NCI-H1417 treated with DMSO at 0.1 percent for 48 hours (cell line): ENCODE measurements around the gene B4GALNT1.
"Not testable (repeated sequence)": the region's sequence is repeated elsewhere in the genome, so short reads cannot be mapped to it uniquely, and the experiment has no call there.

Experiments
- DNase-seq: peaks from one replicate; lab custom pipeline; 2025; lab: John Stamatoyannopoulos, UW

Gene B4GALNT1

DNA sequence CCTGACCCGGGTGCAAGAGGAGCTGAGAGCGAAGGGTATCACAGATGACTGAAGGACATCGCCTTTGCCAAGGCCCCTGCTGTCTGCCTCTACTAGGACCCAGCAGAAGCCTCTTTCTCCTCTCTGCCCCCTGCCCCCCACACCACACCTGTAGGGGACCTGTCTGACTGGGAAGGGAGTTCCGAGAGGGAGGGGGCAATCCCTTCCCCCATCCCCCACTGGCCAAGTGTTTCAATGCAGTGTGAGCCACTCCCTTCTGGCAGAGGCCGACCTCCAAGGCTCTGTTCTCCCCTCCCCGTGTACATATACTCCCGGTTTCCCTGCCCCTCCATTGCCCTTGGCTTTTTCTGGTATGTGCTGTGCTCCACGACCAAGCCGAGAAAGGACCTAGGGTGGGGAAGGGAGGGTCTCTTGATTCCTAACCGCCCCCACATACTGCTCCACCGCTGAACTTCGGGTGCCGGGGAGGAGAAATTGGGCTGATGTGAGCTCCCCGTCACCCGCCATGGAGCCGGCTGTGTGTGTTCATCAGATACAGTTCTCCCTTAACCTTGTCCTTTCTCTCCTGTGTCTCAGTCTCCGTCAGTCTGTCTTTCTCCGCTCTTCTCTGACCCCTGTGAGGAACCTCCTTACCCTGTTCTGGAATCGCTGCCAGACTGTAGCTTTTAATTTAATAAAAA is 23.8 kb downstream of the B4GALNT1 start:
- no peak for DNase-seq

DNA sequence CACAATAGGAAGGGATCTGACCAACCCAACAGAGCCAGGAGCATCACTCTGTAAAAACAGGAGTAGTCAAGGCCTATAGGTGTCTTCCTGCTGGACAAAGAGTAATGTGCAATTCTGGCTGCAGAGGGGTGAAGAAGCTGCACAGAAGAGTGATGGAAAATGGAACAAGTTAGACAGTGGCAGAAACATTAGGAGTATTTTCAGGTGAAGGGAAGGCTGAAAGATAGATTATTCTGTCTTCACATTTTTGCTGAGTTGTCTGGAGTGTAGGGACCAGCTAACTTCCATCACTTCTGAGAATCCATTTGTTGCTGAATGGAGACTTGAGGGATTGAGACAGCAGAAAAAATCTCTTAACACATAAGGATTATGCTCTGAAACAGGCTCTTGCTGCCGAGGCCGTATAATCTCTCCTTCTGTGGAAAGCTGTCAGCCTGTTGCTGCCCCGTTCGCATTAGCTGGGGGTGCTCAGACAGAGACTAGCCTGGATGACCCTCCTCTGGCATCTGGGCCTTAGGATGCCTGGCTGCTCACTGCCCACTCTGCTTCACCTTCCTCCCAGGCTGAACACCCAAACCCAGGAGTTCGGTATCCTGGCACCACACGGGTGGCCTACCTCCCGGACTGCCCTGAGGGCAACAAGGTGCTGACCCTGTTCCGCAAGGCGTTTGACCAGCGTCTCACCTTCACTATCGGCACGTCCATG is 24.9 kb downstream of the B4GALNT1 start:
- DNase-seq, result no peak

DNA sequence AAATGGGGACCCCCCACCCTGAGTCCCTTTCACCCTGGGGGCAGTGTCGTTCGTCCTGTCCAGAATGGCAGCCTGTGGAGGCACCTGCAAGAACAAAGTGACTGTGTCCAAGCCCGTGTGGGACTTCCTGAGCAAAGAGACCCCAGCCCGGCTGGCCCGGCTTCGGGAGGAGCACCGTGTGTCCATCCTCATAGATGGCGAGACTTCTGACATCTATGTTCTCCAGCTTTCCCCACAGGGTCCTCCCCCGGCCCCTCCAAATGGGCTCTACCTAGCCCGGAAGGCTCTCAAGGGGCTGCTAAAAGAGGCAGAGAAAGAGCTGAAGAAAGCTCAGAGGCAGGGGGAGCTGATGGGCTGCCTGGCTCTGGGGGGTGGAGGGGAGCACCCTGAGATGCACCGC is 26.2 kb downstream of the B4GALNT1 start:
- no peak for DNase-seq

DNA sequence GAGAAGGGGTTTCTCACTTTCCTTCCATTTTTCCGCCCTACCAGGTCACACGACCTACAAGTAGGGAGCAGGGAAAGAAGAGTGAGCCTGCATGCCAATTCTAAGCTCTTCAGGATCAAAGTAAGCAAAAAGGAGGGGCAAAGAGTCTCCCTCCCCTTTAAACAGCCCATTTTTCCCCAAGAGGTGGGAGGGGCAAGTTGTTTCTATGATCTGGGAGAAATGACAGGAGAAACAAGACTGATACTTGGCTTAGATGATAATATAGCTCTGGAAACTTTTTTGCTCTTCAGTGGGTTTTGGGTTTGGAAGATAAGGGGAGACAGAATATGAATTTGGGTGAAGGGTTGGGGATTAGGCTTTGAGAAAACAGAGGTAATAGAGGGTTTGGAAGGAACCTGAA is 26.6 kb downstream of the B4GALNT1 start:
- DNase-seq, result no peak

DNA sequence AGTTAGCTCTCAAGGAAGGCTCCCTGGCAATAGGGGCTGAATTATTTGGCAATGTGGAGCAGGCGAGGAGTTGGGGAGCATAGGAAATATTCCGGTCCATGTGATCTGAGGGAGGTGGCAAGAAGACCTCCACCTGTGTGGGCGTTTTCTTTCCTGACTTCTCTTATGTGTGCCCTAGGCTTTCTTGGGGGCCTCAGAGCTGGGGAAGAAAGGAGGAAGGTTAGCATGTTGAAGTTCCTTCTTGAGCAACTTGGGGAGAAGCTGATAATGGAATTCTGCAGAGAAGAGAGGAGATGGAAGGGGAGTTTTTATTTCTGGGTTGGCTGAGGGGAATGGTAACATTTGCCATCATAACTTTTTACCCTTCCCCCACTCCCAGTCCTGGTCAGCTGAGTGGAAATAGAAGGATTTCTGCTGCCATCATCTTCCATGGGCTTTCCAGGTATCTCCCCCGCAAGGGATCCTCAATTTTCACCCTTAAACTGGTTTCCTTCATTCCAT is 27.1 kb downstream of the B4GALNT1 start:
- DNase-seq, result no peak

DNA sequence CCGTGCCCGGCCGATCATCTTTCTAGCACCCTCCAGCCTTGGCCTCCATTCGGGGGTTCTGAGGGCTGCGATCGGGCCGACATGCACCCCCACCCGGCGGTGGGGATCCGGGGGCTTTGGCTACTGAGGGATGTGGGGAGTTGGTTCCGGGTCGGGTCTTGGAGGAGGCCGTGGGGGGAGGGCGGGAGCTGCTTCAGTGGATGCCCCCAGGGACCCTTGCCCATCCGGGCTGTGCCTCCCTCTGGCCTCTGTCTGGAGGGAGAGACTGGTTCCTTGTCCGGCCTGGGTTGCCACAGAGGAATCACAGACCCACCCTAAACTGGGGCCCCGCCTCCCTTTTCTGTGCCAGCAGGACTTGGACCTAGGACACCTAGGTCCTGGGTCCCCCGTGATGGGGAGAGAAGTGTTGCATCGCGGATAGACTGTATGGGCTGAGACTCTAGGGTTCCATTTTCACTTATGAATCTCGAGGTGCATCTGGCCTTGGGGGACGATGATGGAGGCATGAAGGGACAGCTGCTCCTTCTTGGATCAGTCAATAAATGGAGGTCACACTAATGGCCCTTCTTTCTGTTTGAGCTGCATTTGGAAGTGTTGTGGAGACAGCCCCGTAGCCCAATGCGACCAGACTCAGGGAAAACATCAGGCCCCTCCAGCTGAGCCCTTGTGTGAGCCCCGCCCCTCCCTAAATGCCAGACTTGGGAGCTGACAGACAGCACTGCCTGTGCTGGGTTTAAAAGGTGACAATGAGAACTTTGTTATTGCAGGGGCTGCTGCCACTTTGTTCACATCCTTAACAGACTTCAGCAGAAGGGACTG is 27.8 kb downstream of the B4GALNT1 start:
- DNase-seq, result no peak

DNA sequence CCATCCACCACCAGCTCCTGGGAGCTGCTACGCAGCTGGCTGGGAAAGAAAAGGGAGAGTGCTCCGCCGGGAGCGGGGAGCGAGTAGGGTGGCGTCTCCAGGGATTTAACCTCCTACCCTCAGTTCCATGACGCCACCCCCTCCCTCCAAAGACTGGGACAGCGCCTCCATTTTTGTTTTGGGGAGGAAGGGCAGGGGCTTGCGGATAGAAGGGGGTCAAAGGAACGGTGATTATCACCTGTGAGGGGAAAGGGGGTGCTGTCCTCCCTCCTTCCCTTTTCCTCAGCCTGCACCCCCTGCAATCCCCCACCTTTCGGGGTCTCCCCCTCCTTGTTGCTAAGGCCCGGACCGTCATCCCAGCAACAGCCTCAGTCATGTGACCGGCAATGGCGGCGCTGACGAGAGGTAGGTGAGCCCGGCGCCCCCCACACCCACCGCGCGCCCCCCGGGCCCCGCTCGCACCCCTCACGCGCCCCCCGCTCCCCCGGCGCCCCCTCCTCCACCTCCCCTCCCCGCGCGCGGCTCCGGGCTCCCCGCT is 28.5 kb downstream of the B4GALNT1 start, which contains the start of gene DTX3:
TSS of gene DTX3 (plus strand) at position 371 of the 538 bp plus-strand sequence. CDS start 1,694 bp downstream, outside the sequence.
- no peak for DNase-seq

DNA sequence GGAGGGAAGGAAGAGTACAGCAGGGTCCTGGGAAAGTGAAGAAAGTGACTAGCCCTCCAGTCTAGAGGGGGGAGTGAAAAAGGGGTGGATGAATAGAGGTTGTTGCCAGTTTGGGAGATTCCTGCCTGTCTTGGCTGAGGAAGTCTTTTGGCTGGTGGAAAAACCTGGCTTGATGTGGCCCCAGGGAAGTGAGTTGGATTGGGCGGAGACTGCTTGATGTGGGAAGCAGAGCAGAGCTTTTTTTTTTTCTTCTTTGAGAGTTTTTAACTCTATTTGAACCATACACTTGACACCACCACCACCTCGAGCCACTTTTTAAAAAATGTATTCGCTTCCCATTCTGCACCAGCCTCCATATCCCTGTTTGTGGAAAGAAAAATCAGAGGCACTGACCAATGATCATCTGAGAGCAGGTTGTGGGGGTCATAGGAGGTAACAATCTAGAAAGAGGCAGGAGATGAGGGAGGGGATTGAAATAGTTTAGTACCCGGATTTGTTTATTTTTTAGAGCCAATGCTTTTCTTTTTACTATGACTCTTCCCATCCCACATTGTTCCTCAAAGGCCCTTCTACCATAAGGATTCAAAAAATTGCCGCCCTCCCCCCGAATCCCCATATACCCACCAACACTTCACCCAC is 29.1 kb downstream of the B4GALNT1 start:
- DNase-seq, result no peak

DNA sequence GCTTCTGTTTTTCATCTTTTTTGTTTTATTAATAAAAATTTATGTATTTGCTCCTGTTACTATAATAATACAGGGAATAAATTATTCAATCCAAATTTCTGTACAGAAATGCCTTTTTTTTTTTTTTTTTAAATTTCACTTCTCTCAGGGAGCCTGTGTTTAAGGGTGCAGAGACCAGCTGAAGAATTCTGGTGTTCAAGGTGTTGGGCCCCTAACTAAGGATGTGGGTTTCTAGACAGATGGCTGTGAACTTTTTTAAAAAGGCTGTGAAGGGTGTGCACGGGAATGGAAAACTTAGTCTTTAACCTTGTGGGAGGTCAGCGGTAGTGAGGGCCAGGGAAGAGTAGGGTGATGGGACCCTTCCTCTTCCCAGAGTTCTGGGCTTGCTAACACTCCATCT is 29.7 kb downstream of the B4GALNT1 start:
- DNase-seq, result no peak

DNA sequence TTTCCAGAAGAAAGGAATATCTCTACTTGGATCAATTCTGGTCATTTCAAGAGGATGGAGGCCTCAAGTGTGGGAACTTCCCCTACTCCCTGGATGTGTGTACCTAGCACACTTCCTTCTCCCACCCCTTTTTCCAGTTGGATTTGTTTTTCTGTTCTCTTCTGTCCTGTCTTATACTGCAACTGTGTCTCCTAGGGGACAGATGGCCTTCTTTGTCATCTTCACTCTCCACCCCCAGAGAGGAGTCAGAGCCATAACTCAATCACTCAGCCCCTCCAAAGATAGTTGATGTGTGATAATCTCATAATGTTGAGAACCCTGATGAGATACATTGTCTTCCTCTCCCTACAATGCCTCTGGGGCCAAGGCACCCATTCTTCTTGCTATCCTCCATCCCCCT is 30.5 kb downstream of the B4GALNT1 start:
- no peak for DNase-seq

DNA sequence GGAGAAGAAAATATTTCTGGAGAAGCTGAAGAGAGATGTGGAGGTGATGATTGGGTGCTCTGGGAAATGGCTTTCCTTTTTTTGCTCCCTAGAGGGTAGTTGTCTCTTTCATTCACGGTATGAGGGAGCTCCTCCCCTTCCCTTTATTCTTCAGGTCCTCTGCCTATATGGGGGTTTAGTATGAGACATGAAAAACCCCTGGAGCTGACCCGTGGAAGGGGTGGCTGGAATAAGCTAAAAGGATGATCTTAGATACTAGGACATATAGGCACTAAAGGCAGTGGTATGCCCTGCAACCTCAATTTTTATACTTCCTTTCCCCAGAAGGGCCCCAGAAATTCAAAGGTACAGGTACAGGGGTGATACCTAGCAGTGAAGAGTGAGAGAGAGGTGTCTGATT is 32.6 kb downstream of the B4GALNT1 start:
- DNase-seq, result no peak

DNA sequence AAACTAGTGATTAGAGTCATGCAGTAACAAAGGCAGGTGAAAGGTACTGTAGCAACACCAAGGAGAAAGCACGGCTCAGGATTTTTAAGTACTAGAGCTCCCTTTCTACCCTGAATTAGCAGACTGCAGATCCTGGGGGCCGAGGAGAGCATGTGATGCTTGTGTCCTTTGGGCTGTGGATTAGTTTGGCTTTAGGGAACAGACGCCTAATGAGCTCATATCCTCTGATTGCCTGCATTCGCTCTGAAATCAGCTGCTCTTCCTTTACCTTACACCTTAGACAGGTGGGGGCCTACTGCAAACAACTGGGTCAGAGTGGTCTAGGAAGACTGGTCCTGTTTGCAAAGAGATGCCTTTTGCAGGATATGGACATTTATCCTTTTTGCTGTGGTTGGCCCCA is 39.8 kb downstream of the B4GALNT1 start:
- no peak for DNase-seq

DNA sequence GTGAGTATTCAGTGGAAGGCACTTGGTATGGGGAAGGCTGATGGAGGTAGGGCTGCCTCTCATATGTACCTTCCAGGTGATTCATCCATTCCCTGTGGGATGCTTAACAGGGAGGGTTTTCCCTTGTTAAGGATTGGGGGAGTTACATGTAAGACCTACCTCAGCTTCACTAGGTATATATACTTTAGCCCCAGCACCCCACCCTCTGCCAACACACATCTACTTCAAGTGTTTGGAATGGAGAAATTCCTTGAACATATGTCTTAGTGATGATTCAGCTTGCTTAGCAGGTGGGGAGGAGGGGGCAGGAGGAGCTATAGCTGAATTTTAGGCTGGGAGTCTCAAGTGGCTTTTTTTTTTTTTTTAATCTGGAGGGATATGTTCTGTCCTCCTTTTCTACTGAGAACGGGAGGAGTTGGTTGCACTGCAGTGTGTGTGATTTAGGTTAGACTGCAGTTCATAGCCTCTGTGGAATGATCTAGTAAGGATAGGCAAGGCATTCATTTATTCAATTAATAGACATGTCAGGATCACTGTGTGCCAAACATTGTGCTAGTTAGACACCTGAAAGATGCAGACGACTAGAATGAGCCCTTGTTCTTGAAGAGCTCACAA is 40.3 kb downstream of the B4GALNT1 start:
- no peak for DNase-seq

DNA sequence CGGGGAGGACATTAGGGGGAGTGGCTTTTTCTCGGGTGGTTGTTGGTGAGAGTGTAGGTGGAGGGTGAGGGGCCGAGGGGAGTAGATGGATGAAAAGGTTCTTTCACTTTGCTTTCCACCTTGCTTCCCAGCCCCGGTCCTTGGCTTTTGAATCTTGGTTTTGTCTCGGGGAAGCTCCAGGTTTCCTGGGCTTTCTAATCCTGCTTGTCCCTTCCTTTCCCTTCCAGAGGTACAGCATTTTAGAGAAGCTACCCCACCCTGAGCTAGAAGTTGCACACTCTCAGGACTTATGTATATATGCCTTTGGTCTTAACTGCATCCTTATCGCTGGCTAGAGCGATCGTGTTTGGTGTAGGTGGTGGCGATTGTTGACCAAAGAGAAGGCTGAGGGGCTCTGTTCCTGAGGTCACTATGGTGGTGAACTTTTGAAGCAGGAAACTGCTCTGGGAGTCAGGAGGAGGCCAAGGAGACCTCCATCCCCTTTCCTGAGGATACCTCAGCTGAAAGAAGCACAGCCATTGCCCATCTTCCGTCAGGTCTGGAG is 41.1 kb downstream of the B4GALNT1 start:
- DNase-seq, result no peak

DNA sequence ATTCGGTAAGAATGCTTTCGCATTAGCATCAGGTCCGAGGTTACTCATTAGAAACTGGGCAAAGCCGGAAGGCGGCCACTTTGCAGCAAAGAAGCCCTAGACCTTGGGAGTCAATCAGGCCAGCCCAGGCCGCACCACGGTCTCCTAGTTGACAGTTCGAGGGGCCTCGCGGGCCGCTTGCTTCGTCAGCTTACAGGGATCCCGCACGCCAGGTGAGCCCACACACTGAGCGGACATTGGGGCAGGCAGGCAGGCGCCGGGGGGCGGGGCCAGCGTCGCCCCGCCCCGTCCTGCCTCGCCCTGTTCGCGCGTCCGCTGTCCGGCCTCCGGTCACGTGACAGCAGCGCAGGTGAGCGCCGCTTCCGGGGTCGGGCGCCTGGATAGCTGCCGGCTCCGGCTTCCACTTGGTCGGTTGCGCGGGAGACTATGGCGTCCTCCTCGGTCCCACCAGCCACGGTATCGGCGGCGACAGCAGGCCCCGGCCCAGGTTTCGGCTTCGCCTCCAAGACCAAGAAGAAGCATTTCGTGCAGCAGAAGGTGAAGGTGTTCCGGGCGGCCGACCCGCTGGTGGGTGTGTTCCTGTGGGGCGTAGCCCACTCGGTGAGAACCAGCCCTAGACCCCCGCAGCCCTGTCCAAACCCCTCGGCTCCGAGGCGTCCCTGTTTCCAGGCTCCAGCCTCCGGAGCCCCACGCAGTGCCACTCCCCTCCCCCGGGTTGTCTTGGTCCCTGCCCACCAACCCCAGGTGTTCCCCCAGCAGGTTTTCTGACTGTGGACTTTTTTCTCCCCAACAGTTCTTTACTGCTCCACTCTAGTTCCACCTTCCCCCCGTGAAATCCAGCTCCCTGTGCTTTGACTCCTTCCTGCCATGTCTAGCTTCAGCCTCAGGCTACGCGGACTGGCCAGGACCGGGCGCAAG is 41.9 kb downstream of the B4GALNT1 start, which contains the start of gene PIP4K2C:
TSS of gene PIP4K2C (plus strand) at position 329 of the 918 bp plus-strand sequence. CDS start at position 427, 98 bp downstream.
- DNase-seq, result no peak

DNA sequence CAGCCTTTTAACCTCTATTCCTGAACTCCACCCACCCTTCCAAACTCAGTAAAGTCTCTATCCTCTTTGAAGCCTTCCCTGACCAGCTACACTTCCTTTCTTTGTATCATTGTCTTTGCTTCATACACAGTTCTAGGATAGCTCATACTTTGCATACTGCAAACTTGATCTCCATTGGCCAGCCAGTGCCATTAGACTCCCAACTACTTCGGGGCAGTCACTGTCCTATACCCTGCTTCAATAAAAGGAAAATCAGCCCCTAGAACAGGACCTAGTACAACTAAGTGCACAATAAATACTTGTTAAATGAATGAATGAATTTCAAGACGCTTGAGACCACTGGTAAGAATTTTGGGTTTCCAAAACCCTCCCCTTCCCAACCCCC is 42.5 kb downstream of the B4GALNT1 start:
- no peak for DNase-seq

DNA sequence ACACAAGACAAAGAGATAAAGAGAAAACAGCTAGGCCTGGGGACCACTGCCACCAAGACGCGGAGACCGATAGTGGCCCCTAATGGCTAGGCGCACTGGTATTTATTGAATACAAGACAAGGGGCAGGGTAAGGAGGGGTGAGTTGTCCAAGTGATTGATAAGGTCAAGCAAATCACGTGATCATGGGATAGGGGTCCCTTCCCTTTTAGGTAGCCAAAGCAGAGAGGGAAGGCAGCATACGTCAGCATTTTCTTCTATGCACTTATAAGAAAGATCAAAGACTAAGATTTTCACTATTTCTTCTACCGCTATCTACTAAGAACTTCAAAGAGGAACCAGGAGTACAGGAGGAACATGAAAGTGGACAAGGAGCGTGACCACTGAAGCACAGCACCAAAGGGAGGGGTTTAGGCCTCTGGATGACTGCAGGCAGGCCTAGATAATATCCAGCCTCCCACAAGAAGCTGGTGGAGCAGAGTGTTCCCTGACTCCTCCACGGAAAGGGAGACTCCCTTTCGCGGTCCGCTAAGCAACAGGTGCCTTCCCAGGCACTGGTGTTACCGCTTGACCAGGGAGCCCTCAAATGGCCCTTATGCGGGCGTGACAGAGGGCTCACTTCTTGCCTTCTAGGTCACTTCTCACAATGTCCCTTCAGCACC is 43.9 kb downstream of the B4GALNT1 start:
- DNase-seq, result not testable (repeated sequence)

DNA sequence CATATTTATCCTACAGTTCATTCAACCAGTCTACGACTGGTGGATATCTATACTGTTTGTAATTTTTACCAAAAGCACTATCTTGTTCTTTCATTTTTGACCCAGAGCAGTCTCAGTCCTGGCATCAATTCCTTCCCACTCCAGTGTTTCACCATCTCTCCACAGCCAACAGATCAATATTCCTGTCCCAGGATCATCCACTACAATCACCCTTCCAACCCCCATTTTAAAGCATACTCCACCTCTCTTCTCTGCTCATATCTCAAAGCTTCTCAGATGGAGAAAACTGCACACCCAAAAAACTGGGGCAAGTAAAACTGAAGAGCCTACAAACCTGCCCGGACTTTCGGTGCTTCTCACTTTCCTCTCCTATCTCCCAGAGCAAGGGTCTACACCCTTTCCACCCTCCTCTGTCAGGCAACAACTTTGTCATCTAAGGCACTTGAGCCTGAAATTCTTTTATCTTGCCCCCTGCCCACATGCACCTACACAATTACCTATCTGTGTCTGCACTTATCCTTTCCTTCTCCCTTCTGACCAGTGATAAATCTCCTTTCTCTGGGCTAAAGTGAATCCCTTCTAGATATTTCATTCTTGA is 46.1 kb downstream of the B4GALNT1 start:
- no peak for DNase-seq

DNA sequence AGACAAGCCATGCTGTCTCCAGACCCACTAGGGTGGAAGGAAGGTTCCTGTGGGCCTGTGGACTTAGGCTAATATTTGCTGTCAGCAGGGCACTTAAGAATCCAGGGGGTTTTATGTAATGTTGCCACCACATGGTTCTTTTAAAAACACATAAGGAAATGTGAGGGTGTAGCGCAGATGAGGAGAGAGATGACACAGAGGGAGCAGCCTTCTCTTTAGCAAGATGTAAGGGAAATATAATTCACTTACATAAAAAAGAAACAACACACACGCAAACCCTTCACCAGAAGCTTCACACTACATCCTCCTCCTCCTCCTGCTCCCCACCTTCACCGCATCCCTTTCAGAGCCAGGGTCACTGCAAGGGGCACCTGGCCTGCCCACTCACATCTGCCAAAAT is 46.9 kb downstream of the B4GALNT1 start:
- DNase-seq, result no peak
